A549 (cell line): ENCODE measurements around the gene ADARB2.

Source experiments
- EHMT2 ChIP-seq: fragments of 200-600 bp; sonication (generic); IDR thresholded peaks from 2 replicates; pipeline ENCODE4 v1.6.1; 2016; ENCODE audit warnings: antibody characterized with exemption, low read depth, mild to moderate bottlenecking, moderate library complexity
- MYC ChIP-seq: IDR thresholded peaks from 2 replicates; pipeline ENCODE4 v1.6.1; 2012; ENCODE audit warnings: mild to moderate bottlenecking, inconsistent platforms, low read length, improper control_type of control experiment, borderline replicate concordance
- POLR2A ChIP-seq: IDR thresholded peaks from 2 replicates; pipeline ENCODE4 v1.6.1; 2012; ENCODE audit warnings: mild to moderate bottlenecking, low read length
- POLR2AphosphoS2 ChIP-seq: conservative IDR thresholded peaks from 2 replicates; pipeline ENCODE4 v1.6.1; 2012; ENCODE audit warnings: low read length, improper control_type of control experiment, inconsistent platforms
- RARB ChIP-seq: fragments of 250-450 bp; sonication (Bioruptor Pico); IDR thresholded peaks from 2 replicates; pipeline ENCODE4 v1.8.0; 2021; ENCODE audit warnings: mild to moderate bottlenecking, moderate library complexity
- RCOR1 ChIP-seq: fragments of 150-350 bp; IDR thresholded peaks from 2 replicates; pipeline ENCODE4 v1.6.1; 2014; ENCODE audit warnings: antibody characterized with exemption, low read length, low read depth
- SREBF2 ChIP-seq: fragments of 450-650 bp; IDR thresholded peaks from 2 replicates; pipeline ENCODE4 v1.6.1; 2014; ENCODE audit warnings: mild to moderate bottlenecking, moderate library complexity
- USF2 ChIP-seq: fragments of 450-650 bp; IDR thresholded peaks from 2 replicates; pipeline ENCODE4 v1.6.1; 2014; ENCODE audit warnings: antibody characterized with exemption
- TF ChIP-seq, protein P1 (sequence below): fragments of >200 bp; sonication (Bioruptor Twin); formaldehyde crosslinking; IDR thresholded peaks from 3 replicates; pipeline ENCODE4 v1.5.1; 2016
- TF ChIP-seq, protein P2 (sequence below): fragments of 250-450 bp; sonication (Bioruptor Pico); IDR thresholded peaks from 2 replicates; pipeline ENCODE4 v1.5.0; 2021; ENCODE audit warnings: mild to moderate bottlenecking, moderate library complexity, borderline replicate concordance

GRCh38 chr10:1709161-1709560 lies 28.2 kb downstream of the ADARB2 start:
- TF ChIP-seq MYC (no peak), RARB (no peak), POLR2A (no peak), USF2 (no peak), EHMT2 (no peak), SREBF2 (no peak), POLR2AphosphoS2 (no peak), RCOR1 (no peak)
- TF ChIP-seq, protein P1, sequence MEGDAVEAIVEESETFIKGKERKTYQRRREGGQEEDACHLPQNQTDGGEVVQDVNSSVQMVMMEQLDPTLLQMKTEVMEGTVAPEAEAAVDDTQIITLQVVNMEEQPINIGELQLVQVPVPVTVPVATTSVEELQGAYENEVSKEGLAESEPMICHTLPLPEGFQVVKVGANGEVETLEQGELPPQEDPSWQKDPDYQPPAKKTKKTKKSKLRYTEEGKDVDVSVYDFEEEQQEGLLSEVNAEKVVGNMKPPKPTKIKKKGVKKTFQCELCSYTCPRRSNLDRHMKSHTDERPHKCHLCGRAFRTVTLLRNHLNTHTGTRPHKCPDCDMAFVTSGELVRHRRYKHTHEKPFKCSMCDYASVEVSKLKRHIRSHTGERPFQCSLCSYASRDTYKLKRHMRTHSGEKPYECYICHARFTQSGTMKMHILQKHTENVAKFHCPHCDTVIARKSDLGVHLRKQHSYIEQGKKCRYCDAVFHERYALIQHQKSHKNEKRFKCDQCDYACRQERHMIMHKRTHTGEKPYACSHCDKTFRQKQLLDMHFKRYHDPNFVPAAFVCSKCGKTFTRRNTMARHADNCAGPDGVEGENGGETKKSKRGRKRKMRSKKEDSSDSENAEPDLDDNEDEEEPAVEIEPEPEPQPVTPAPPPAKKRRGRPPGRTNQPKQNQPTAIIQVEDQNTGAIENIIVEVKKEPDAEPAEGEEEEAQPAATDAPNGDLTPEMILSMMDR: no peak
- TF ChIP-seq, protein P2, sequence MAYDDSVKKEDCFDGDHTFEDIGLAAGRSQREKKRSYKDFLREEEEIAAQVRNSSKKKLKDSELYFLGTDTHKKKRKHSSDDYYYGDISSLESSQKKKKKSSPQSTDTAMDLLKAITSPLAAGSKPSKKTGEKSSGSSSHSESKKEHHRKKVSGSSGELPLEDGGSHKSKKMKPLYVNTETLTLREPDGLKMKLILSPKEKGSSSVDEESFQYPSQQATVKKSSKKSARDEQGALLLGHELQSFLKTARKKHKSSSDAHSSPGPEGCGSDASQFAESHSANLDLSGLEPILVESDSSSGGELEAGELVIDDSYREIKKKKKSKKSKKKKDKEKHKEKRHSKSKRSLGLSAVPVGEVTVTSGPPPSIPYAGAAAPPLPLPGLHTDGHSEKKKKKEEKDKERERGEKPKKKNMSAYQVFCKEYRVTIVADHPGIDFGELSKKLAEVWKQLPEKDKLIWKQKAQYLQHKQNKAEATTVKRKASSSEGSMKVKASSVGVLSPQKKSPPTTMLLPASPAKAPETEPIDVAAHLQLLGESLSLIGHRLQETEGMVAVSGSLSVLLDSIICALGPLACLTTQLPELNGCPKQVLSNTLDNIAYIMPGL (CRISPR knock-in tag): no peak
